ENCODE measurements around the gene COX6B2. TPM values are rescaled to one million over a fixed set of nuclear protein-coding genes. Genes with fewer than 3 reads are reported as not detected.
"Not testable (repeated sequence)": the region's sequence is repeated elsewhere in the genome, so short reads cannot be mapped to it uniquely, and the experiment has no call there.

Gene COX6B2, protein sequence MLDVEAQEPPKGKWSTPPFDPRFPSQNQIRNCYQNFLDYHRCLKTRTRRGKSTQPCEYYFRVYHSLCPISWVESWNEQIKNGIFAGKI
- not detected in 2 replicates for total RNA-seq (2014; rRNA removed; shearing (Covaris generic); ENCODE audit: low replicate concordance)

DNA sequence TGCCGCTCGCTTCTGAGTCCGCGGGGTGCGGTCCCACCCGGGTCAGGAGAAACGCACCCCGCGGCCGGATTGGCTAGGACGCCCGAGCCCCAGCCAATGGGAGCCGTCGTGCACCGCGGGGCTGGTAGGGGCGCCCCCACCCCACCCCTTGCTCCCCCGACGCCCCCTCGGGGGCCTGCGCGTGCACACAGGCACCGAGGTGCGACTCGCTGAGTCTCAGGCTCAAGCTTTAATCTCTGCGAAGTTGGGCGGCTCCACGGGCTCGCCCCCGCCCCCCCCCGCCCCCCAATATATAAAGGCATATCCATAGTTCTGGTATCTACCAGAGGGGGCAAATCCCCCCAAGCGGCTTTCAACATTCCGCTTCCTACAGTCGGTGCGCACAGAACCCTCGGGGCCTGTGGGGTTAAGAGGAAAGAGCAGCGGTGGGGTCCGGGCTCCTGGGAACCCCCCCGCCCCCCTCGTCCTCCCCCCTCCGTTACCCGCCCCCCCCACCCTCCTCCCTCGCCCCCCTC lies at the start of gene COX6B2:
Gene COX6B2, minus strand, starts transcription at position 22 of the 515 bp plus-strand sequence. CDS start 198 bp downstream, outside the sequence.
- DNase-seq = no peak
- H3K9me2 ChIP-seq (replicated peaks; ENCODE audit: insufficient read depth, low read length) = no peaks in the 10 kb centered on the region
- no peaks in the 10 kb centered on the region; the same call in 1 of the 2 replicates for H4K20me1 ChIP-seq (ENCODE audit: insufficient read depth, low read depth, low read length)
- H3K9me3 ChIP-seq (ENCODE audit: low read length) = no peaks in the 10 kb centered on the region
- H3K27ac ChIP-seq (ENCODE audit: low read length) = no peak within 1 kb of the TSS
- no peak within 1 kb of the TSS for H2AFZ ChIP-seq (ENCODE audit: low read length)
- H3K27me3 ChIP-seq (ENCODE audit: low read length) = no peaks in the 10 kb centered on the region
- H3K36me3 ChIP-seq (ENCODE audit: insufficient read depth, low read length) = no peaks in the 10 kb centered on the region
- H3K79me2 ChIP-seq (ENCODE audit: low read length) = no peaks in the 10 kb centered on the region
- no peaks in the 10 kb centered on the region for H3K4me1 ChIP-seq (ENCODE audit: low read length)
- H3K9ac ChIP-seq (ENCODE audit: low read length) = no peak within 1 kb of the TSS
- no peak within 1 kb of the TSS for H3K4me3 ChIP-seq (ENCODE audit: low read length)
- H3K4me2 ChIP-seq (ENCODE audit: low read depth, low read length, poor library complexity, severe bottlenecking) = no peak within 1 kb of the TSS

DNA sequence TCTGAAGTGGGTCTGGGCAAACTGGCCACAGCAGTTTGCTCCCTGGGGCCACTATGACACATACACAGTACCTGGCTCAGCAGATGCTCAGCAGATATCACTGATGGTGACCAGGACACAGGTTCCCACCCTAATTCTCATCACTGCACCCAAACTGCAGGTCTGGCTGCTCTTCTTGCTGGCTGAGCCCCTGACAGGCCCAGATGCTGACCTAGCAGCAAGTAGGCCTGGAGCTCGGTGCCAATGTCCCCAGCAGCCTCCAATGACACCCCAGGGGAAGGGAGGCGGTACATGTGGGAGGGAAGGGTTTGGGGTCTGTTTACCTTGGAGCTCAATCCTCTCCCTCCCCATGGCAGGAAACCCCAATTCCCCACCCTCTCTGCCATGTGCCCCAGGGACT lies 48.0 kb upstream of the COX6B2 start:
- H3K79me2 ChIP-seq (ENCODE audit: low read length) = peaks cover 21% of the 10 kb centered on the region
- no peak overlapping the region for H2AFZ ChIP-seq (ENCODE audit: low read length)
- H3K4me1 ChIP-seq (ENCODE audit: low read length) = peaks cover 22% of the 10 kb centered on the region
- H3K4me3 ChIP-seq (ENCODE audit: low read length) = no peak overlapping the region
- no peak for DNase-seq
- H3K27me3 ChIP-seq (ENCODE audit: low read length) = no peaks in the 10 kb centered on the region
- peaks cover 49% of the 10 kb centered on the region for H3K36me3 ChIP-seq (ENCODE audit: insufficient read depth, low read length)
- peaks cover 55% of the 10 kb centered on the region for H4K20me1 ChIP-seq (ENCODE audit: insufficient read depth, low read depth, low read length)
- H3K9me3 ChIP-seq (ENCODE audit: low read length) = no peaks in the 10 kb centered on the region
- H3K9me2 ChIP-seq (replicated peaks; ENCODE audit: insufficient read depth, low read length) = no peaks in the 10 kb centered on the region
- no peak overlapping the region for H3K27ac ChIP-seq (ENCODE audit: low read length)
- no peak overlapping the region for H3K9ac ChIP-seq (ENCODE audit: low read length)
- no peak overlapping the region for H3K4me2 ChIP-seq (ENCODE audit: low read depth, low read length, poor library complexity, severe bottlenecking)

DNA sequence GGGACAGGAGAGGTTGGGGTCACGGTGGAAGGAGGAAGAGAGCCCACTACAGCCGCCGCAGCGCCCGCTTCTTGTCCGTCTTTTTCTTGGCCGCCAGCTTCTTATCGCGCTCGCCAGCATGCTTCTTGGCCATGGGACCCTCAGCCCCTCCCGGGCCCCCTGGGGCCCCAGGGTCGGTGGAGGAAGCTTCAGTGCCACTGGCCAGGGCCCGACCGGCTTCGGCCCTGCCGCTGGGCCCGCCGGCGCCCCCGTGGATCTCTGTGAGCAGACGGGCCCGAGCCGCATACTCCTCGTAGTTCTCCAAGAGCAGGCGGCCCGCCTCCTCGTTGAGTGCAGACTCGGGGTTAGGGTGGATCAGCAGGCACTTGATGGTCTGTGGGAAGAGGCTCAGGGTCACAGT lies 46.9 kb upstream of the COX6B2 start:
- not testable (repeated sequence) for H3K4me3 ChIP-seq (ENCODE audit: low read length); H2AFZ ChIP-seq (ENCODE audit: low read length); H3K27me3 ChIP-seq (ENCODE audit: low read length); DNase-seq; H3K4me2 ChIP-seq (ENCODE audit: low read depth, low read length, poor library complexity, severe bottlenecking); H3K9me2 ChIP-seq (replicated peaks; ENCODE audit: insufficient read depth, low read length); H3K27ac ChIP-seq (ENCODE audit: low read length); H3K9me3 ChIP-seq (ENCODE audit: low read length); H3K9ac ChIP-seq (ENCODE audit: low read length)
- Histone ChIP-seq H3K4me1 (ENCODE audit: low read length) (peaks cover 16% of the 10 kb centered on the region), H3K79me2 (ENCODE audit: low read length) (peaks cover 11% of the 10 kb centered on the region), H4K20me1 (ENCODE audit: insufficient read depth, low read depth, low read length) (peaks cover 46% of the 10 kb centered on the region), H3K36me3 (ENCODE audit: insufficient read depth, low read length) (peaks cover 40% of the 10 kb centered on the region)

DNA sequence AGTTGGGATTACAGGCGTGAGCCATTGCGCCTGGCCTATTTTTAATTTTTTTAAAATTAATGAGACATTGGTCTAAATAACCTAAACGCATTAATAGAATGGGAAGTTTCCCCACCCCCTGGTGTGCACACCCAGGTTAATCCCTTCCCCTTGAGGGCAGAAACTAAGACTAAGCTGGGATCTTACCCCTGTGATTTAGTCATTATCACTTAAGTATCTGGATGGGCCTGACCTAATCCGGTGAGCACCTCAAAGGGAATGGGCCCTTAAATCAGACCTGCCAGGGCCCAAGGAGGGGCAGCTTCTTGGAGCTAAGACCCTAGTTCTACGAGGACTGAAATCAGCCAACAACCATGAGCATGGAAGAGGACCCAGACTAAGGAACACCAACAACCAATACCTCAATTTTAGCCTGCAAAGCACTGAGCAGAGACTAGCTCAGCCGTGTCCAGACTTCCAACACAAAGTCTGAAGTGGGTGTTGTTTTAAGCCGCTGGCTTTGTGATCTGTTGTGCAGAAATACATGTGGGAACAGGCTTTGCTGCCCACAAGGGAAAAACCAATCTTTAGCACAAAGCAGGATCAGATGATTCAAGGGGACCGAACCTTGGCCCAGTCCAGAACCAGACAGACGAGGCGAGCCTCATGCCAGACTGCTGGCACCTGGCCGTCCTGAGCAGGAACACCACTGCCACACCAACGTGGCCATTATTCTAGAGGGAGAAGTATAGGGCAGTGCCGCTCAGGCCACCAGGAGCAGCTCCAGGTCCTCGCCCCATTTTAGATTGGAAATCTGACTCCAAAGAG lies 46.0 kb upstream of the COX6B2 start:
- peaks cover 37% of the 10 kb centered on the region for H4K20me1 ChIP-seq (ENCODE audit: insufficient read depth, low read depth, low read length)
- peaks cover 7% of the 10 kb centered on the region for H3K4me1 ChIP-seq (ENCODE audit: low read length)
- peaks cover 2% of the 10 kb centered on the region for H3K79me2 ChIP-seq (ENCODE audit: low read length)
- no peak overlapping the region for H3K4me3 ChIP-seq (ENCODE audit: low read length)
- no peaks in the 10 kb centered on the region for H3K9me3 ChIP-seq (ENCODE audit: low read length)
- H2AFZ ChIP-seq (ENCODE audit: low read length) = no peak overlapping the region
- no peak overlapping the region for H3K4me2 ChIP-seq (ENCODE audit: low read depth, low read length, poor library complexity, severe bottlenecking)
- peak; percentile 70 for DNase-seq
- H3K9ac ChIP-seq (ENCODE audit: low read length) = no peak overlapping the region
- peaks cover 31% of the 10 kb centered on the region for H3K36me3 ChIP-seq (ENCODE audit: insufficient read depth, low read length)
- no peaks in the 10 kb centered on the region for H3K9me2 ChIP-seq (replicated peaks; ENCODE audit: insufficient read depth, low read length)
- H3K27me3 ChIP-seq (ENCODE audit: low read length) = no peaks in the 10 kb centered on the region
- H3K27ac ChIP-seq (ENCODE audit: low read length) = no peak overlapping the region

DNA sequence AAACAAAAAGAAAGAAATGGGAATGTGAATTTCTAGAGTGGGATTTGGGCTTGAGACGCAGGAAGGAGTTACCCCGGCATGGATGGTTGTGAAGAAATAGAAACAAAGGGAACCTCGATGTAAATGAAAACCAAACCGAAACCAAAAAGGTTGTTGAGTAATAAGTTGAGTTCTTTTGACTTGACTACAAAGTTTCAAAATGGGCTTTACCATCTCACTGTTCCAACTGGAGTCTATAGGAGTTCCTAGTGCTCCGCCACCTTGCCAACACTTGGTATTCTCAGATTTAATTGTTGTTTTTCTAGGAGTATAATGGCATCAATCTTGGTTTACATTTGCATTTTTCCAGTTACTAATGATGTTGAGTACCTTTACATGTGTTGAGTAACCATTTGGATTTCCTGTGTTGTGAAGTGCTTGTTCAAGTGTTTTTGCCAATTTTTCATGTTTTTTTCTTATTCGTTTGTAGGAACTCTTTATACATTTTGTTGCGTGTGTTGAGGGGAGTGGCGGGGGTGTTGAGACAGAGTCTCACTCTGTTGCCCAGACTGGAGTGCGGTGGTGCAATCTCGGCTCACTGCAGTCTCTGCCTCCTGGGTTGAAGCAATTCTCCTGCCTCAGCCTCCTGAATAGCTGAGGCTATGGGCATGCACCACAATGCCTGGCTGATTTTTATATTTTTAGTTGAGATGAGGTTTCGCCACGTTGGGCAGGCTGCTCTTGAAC lies 43.8 kb upstream of the COX6B2 start:
- Histone ChIP-seq H3K9me2 (replicated peaks; ENCODE audit: insufficient read depth, low read length) (no peaks in the 10 kb centered on the region), H3K4me2 (ENCODE audit: low read depth, low read length, poor library complexity, severe bottlenecking) (no peak overlapping the region), H3K36me3 (ENCODE audit: insufficient read depth, low read length) (peaks cover 16% of the 10 kb centered on the region), H3K79me2 (ENCODE audit: low read length) (no peaks in the 10 kb centered on the region), H3K27me3 (ENCODE audit: low read length) (no peaks in the 10 kb centered on the region), H3K9me3 (ENCODE audit: low read length) (no peaks in the 10 kb centered on the region), H4K20me1 (ENCODE audit: insufficient read depth, low read depth, low read length) (peaks cover 23% of the 10 kb centered on the region), H3K4me3 (ENCODE audit: low read length) (no peak overlapping the region), H3K9ac (ENCODE audit: low read length) (no peak overlapping the region), H3K27ac (ENCODE audit: low read length) (no peak overlapping the region), H2AFZ (ENCODE audit: low read length) (no peak overlapping the region), H3K4me1 (ENCODE audit: low read length) (0 out of 2 replicates have a peak, but pooled peaks cover 4% of the 10 kb centered on the region)
- DNase-seq = no peak

DNA sequence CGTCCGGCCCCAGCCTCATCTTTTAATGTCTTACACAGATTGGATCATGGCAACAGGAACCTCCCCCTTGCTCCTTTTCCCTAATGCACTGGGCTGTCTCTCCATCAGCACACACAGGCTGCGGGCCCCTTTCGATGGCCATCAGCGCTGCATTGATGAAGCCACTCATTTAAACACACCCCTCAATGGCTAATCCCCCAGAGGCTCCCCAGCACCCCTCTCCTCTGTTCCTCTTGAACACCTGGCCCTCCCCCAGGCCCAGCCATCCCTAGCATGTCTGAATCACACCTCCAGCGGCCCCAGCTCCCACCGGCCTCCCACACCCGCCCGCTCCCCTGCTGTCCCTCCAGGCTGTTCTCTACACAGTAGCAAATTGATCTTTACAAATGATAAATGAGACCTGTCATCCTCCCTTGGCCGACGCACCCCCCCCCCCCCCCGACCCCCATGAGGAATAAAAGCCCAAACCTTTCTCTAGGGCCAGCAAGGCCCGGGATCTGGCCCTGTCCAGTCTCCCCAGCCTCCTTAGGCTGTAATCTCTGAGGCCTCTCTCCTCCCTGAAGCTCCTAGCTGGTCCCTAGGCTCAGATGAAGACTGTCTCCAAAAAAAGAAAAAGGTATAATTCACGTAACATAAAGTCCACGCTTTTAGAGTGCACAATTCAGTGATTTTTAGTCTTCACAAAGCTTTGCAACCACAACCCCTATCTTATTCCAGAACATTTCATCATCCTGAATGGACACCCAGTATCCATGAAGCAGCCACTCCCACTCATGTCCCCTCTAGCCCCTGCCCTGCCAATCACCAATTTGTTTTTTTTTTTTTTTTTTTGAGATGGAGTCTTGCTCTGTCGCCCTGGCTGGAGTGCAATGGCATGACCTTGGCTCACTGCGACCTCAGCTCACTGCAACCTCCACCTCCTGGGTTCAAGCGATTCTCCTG lies 38.6 kb upstream of the COX6B2 start:
- Histone ChIP-seq H3K4me2 (ENCODE audit: low read depth, low read length, poor library complexity, severe bottlenecking) (no peak overlapping the region), H3K9me3 (ENCODE audit: low read length) (no peaks in the 10 kb centered on the region), H3K79me2 (ENCODE audit: low read length) (no peaks in the 10 kb centered on the region), H3K4me3 (ENCODE audit: low read length) (no peak overlapping the region), H3K9ac (ENCODE audit: low read length) (no peak overlapping the region), H3K36me3 (ENCODE audit: insufficient read depth, low read length) (peaks cover 7% of the 10 kb centered on the region), H4K20me1 (ENCODE audit: insufficient read depth, low read depth, low read length) (peaks cover 28% of the 10 kb centered on the region), H3K4me1 (ENCODE audit: low read length) (no peaks in the 10 kb centered on the region; the same call in 1 of the 2 replicates), H3K27ac (ENCODE audit: low read length) (no peak overlapping the region), H3K9me2 (replicated peaks; ENCODE audit: insufficient read depth, low read length) (no peaks in the 10 kb centered on the region), H3K27me3 (ENCODE audit: low read length) (no peaks in the 10 kb centered on the region), H2AFZ (ENCODE audit: low read length) (no peak overlapping the region)
- no peak for DNase-seq

DNA sequence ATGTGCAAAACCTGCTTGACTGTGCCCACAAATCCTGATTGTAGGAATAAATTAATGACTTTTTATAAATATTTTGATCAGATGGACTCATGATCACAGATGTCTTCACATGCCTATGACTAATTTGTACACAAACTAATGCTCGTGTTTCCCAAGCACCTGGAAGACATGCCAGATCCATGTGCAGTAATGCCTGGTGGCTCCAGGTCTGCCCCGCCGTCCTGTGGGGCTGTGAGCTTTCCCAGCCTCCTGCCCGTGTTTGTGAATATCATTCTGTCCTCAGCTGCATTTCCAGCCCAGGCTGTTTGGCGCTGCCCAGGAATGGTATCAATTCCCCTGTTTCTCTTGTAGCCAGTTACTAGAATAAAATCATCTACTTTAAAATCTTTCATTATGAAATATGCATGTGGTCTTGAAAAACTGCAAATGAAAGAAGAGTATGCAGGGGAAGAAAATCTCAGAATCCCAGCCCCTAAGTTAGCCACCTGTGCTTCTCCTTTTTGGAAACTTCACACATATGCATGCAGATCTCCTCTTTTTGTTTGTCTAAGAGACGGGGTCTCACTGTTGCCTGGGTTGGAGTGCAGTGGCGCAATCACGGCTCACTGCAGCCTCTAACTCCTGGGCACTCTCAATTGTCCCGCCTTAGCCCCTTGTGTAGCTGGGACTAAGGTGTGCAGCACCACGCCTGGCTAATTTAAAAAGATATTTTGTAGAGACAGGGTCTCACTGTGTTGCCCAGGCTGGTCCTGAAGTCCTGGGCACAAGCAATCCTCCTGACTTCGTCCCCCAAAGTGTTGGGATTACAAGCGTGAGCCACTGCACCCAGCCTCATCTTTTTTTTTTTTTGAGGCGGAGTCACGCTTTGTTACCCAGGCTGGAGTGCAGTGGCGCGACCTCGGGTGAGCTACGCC lies 37.4 kb upstream of the COX6B2 start:
- DNase-seq = no peak

More for the DNA sequence above, 37.4 kb upstream of the COX6B2 start:
- Histone ChIP-seq H3K4me1 (ENCODE audit: low read length) (peaks cover 11% of the 10 kb centered on the region), H3K4me3 (ENCODE audit: low read length) (no peak overlapping the region), H2AFZ (ENCODE audit: low read length) (no peak overlapping the region), H3K27ac (ENCODE audit: low read length) (no peak overlapping the region), H3K4me2 (ENCODE audit: low read depth, low read length, poor library complexity, severe bottlenecking) (no peak overlapping the region), H3K79me2 (ENCODE audit: low read length) (peaks cover 6% of the 10 kb centered on the region), H3K9me3 (ENCODE audit: low read length) (no peaks in the 10 kb centered on the region), H4K20me1 (ENCODE audit: insufficient read depth, low read depth, low read length) (peaks cover 40% of the 10 kb centered on the region), H3K36me3 (ENCODE audit: insufficient read depth, low read length) (peaks cover 18% of the 10 kb centered on the region), H3K9ac (ENCODE audit: low read length) (no peak overlapping the region), H3K9me2 (replicated peaks; ENCODE audit: insufficient read depth, low read length) (no peaks in the 10 kb centered on the region), H3K27me3 (ENCODE audit: low read length) (no peaks in the 10 kb centered on the region)

Measured in Karpas-422 (cell line).